M059J (cell line): Measurements from ENCODE around the gene CRISPLD2. TPM values are rescaled to one million over a fixed set of nuclear protein-coding genes. Genes with fewer than 3 reads are reported as not detected.

Experiments
- DNase-seq: peaks from one replicate; pipeline ENCODE4 v3.0.0-alpha.2; 2012; ENCODE audit warnings: low read depth
- total RNA-seq: library from RNA; depleted of rRNA; stranded (reverse); fragments of >200 nt; shearing (Covaris generic); gene quantifications from 2 replicates; pipeline ENCODE4 v1.2.3, GENCODE V29; 2014

The CRISPLD2 gene
- total RNA-seq, 1 experiment from 2014 or later: 37.3 TPM

DNA sequence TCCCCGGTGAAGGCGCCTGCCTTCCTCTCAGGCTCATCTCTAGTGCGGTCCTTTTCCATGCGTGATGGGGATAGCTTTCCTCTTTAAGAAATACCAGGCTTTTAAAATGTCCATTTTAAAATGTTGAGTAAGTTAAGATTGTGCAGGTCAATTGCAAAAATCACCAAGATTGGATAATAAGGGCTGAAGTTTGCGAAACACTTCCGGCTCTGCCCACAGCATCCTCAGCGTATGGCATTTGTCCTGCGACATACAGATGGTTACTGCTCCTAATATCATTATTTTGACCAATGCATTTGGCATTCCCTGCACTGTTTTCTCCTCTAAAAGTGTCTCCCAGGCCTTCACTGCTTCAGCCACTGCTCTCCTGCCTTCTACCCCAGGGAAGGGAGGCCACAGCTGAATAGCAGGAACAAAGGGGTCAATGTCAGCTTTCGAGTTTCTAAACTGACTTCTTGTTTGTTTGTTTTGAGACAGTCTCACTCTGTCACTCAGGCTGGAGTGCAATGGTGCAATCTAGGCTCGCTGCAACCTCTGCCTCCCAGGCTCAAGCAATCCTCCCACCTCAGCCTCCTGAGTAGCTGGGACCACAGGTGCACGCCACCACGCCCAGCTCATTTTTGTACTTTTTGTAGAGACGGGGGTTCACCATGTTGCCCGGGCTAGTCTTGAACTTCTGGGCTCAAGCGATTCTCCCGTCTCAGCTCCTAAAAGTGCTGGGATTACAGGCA lies 91.9 kb downstream of the CRISPLD2 start:
- DNase-seq: no peak

DNA sequence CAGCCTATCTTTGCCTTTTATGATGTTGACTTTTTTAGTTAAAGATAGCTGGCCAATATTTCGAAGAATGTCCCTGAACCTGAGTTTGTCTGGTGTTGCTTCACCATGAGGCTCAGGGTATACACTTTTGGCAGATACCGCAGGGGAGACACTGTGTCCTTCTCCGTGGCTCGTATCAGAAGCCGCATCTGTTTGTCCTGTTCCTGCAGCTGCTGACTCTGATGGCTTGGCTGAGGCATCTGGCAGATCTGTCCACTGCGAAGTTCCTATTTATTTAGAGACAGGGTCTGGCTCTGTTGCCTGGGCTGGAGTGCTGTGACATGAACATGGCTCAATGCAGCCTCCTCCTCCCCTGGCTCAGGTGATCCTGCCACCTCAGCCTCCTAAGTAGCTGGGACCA lies 93.5 kb downstream of the CRISPLD2 start:
- no peak for DNase-seq

DNA sequence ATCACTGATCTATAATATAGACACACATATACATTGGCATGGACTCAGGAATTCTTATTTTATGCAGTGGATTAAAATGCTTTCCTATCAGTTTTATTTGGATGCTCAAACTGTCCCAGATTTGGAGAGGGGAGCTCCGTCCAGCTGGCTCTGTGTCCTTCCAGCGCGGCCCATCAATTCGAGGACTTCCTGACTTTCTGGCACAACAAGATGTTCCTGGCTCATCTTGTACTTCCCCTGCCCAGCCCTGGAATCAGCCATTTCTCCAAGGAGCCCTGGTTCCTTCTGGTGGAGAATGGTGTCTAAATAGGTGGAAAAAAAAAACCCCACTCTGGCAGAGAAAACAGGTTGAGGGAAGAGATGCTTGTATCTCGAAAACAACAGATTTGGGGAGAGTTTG lies 94.5 kb downstream of the CRISPLD2 start:
- DNase-seq: no peak

DNA sequence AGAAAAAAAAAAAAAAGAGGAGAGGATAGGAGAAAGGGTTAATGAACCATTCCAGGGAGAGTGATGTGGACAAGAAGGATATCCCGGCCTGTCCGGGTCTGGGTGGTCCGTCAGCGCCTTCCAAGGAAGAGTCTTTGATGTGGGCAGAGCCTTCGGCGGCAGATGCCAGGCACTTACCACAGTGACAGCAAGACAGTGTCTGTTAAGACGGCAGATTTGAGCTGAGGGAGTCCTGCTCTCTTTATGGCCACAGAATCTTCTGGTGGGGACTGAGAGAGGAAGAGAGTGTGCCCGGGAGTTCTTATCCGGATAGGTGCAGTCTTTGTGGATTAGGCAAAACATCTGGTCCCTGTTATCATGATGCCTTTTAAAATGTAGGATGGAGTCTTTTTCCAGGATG lies 96.4 kb downstream of the CRISPLD2 start:
- DNase-seq: no peak

DNA sequence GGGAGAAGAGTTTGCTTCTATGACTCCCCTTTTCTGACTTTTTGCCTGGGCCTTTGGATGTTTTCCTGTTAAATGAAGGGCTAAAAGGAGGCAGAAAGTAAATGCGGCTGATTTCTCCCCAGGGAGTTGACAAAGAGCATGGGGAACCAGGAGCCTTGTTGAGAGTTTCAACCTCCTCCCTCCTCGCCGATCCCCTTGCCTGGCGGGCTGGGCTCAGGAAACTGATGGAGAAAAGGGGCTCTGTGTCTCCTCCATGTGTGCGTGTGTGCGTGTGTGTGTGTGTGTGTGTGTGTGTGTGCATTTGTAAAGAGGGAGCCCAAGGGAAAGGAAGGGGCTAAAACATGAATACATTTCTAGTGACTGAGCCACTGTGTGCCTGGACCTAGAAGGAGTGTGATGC lies 97.1 kb downstream of the CRISPLD2 start:
- no peak for DNase-seq

DNA sequence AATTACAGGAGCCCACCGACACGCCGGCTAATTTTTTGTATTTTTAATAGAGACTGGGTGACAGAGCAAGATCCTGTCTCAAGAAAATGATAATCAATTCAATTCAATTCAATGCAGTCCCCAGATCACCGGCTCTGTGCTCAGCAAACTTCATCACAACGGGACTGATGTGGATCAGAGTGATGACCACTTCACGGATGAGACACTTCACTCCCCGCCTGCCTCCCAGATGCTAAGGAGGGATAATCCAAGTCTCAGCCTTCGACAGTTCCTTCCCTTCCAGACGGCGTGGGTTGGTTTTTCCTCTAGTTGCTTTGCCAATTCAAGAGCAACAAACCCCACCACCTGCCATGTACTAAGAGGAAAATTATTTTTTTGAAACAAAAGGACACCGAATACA lies 97.7 kb downstream of the CRISPLD2 start:
- DNase-seq: no peak

DNA sequence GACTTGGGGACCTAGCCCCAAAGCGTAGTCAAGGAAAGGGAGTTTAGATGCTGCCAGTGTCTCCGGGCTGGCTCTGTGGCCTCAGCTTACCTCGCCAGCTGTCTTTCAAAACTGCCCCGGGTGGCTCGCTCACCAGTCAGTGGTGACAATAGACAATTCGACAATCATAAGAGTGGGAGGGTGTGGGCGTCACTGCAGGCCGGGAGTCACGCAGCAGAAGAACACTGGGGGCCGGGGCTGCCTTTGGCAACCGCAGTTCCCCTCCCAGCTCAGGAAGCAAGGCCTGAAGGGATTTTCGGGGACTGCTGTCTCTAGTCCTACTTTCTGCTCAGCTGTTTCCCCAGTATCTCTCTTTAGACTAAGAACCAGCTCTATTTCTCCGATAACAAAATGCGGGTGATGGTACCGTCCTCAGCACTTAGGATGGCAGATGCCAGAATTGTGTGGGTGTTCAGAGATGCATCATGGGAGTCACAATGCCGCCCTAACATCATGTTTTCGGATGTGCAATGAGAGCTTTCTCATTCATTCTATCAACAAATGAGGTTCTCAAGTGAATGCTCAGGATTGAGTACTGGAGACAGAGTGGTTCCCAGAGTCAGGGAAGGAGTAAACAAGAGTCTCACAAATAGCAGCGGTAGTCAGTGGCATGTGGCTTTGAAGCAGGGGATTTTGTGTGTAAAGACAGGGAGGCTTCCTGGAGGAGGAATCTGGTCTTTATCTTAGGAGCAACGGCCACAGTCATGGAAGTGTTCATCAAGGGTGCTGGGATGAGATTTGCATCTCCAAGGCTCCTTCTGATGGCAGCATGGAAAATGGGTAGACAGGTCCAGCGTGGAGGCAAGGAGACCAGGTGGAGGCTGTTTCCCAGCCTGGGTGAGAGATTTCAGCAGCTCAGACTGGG lies 98.5 kb downstream of the CRISPLD2 start:
- DNase-seq: no peak

DNA sequence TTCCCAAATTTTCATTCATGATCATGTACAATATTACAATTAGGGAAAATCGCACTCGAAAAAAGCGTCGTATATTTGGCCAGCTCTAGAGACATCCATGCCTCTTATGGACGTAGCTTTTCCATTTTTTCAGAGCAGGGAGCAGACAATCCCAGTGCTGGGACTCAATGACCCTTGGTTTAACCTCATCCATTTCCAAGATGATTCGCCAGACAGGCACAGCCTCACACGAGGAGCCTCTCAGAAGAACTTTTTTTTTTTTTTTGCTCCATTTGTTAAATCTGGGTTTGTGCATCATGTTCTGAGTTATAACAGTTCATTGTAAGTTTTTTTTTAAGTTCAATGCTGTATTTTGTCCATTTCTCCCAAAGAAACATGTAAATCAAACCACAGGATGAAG lies 99.5 kb downstream of the CRISPLD2 start:
- DNase-seq: peak; percentile 23

DNA sequence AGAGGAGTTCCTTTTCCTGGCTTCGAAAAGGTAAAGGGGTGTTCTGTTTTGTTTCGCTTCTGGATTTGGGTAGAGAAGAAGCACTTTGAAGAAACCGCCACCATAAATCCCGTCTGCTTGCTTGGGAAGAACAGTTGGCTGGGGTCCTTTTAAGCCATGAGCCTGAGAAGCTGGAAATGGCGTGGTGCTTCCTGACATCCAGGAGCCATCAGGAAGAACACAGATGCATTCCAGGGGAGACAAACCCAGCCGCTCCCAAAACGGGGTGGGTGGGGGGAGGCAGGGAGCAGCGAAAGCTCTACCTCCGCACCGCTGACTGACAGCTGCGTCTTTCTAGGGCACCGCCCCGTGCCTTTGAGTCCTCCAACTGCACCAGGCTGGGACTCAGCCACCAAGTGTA lies 99.9 kb downstream of the CRISPLD2 start:
- no peak for DNase-seq

DNA sequence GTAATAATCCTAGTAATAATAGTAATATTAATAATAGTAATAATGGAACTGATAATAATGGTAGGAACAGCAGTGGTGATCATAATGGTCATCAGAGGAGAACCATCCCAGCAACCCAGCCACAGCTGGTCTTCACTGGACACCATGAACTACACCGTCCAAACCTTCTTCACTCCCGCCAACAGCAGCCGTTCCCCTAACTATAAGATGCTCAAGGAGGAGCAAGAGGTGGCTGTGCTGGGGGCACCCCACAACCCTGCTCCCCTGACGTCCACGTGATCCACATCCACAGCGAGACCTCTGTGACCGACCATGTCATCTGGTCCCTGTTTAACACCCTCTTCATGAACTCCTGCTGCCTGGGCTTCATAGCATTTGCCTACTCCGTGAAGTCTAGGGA lies 100.5 kb downstream of the CRISPLD2 start:
- DNase-seq: no peak

DNA sequence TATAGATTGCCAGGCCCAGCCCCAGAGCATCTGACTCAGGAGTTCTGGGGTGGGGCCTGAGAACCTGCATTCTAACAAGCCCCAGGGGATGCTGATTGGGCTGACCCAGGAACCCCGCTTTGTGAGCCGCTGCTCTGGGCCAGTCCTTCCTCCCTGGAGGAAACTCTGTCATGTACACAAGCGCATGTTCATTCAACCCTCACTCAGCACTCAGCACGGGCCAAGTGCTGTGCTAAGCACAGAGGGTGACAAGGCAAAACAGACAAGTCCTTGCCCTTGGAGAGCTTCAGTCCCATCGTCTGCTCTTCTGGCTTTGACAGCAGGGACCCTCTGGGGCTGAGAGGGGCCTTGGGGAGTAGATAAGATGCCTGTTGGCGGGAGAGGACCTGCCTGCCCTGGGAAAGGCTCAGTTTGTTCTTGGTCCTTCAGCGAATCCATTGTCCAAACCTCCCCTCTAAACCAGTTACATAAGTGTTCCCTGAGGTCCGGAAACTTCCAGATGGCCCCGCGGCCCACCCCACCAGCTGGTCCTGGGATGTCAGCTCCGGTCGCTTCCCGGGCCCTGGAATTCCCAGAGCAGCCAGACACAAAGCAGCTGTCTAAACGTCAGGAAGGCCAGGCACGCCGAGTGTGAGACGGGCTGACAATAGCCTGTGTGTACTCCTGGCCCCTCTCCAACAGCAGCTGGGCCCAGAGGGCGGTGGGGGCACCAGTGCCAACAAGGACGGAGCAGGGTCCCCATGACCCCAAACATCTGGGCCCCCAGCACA lies 102.8 kb downstream of the CRISPLD2 start:
- DNase-seq: no peak

DNA sequence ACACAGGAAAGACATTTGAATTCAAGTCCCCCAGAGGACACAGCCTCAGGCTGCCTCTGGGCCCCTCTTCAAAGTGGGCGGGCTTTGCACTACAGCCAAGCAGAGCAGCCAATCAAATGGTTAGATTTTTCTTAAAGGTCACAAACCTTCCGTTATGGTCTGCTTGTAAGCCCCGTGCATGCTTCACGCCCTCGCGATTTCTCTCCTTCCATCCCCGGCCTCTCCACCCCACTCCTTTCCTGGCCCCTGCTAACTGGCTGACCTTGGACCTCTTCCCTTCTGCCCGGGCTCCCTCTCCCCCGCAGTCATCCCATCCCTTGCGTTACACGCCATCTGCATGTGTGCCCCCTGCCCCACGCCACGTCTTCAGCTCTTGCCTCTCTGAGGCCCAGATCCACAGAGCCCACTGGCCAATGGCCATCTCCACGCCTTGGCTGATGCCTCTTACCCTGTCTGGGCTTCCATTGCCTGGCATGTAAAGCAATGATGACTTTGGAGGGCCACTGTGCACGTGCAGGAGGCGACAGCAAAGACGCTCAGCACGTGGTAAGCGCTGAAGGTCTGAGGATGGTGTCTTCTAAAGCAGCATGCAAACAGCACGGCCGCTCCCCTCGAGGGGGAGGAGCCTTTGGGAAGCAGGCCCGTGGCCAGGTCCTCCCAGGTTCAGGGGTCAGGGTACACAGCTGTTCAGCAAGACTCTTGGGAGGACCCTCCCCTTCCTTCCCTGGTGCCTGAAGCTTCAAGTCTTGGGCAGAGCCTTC lies 104.7 kb downstream of the CRISPLD2 start:
- no peak for DNase-seq

DNA sequence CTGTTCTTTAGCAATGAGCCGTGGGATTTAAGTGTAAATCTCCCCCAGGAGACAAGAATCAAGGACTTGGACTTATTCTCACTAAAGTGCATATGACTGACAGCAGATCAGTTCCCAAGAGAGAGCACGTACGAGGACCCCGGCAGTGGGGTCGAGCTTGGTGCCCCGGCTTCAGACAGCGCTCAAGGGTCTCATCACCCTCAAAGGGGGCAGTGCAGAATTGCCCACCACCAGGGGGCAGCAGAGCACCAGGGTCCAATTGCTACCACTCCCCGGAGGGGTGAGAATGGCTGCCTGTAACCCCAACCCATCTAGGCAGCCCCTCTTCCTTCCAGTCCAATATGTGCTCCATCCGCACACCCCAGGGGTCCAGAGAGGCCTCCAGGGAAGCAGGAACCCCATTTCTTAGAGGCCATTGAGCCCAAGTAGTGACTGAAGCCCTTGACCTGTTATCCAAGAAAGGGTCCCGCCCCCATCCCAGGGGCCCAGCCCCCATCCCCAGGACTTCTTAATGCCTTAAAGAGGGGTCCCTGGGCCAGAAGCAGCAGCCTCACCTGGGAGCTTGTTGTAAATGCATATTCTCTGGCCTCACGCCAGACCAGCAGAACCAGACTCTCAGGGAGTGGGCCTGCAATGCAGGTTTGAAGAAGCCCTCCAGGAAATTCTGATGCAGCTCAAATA lies 105.4 kb downstream of the CRISPLD2 start:
- DNase-seq: no peak

DNA sequence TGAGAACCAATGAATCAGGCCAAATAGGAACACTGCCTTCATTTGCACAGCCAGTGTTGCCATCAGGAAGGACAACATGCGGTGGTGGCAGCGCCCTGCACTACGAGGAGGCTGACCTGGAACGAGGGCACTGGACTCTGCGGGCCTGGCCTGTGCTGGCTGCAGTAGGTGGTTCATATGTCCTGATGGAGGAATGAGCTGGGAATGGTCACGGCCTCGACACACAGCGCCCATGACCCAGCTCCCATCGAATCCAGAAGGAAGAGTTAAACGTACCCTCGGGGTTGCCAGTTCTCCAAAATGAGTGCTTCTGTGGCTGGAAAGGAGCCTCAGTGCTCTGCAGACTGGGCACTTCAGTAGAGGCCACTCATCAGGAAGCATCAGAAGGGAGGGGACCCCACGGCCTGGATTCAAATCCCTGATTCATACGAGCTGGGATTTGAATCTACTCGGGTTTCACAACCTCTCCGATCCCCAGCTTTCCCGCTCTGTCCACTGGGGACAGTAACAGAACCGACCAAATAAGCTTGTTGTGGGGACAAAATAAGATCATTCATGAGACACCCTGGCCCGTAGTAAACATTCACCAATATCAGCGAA lies 106.1 kb downstream of the CRISPLD2 start:
- no peak for DNase-seq

DNA sequence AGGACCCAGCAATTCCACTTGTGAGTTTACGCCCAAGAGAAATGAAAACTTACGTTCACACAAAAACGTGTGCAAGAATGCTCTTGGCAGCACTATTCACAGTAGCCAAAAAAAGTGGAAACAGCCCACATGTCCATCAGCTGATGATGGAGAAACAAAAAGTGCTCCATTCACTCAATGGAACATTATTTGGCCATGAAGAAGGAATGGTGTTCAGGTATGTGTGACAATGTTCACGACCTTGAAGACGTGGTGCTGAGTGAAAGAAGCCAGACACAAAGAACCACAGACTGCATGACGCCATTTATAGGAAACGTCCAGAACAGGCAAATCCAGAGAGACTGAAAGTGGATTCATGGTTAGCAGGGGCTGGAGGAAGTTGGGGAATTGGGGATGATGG lies 106.7 kb downstream of the CRISPLD2 start:
- no peak for DNase-seq

DNA sequence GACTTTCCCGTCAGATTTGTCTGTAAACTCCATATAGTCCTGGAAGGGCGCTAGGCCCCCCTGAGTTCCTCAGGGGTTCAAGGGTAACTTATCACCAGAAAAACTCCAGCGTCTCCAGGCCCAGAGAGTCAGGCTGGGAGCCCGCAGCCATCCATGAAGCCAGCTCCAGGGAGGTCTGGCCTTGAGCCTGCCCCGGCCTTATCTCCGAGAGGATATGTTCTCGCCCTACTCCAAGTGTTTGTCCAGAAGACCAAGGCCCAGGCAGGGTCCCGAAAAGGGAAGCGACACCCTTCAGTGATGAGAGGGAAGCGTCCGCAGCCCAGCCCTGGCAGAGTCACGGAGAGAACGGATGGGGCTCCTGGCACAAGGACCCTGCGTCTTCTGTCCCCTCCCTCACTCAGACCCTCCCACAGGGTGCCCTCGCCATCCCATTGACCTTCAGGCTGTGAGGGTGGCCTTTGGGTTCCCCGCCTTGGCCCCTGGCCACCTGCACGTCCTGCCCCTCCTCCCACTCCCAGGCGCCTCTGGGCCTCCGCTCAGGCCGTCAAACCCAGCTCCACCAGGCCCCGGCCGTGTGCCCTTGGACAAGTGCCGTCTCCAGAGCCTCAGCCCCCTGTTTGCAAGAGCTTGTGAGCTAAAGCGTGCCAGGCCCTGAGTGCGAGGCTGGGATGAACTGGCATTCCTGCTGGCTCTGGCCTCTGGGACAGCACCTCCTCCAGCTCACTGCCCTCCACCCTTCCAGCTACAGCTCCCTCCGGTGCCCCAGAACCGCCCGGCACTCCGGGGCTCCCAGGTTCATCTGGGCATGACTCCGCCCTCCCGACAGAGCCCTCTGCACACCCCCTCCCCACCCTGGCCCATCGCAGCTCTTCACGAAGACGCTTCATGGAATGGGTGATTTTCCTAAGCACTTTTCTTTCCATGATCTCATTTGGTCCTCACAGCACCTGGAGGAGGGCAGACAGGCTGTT lies 108.1 kb downstream of the CRISPLD2 start:
- no peak for DNase-seq

DNA sequence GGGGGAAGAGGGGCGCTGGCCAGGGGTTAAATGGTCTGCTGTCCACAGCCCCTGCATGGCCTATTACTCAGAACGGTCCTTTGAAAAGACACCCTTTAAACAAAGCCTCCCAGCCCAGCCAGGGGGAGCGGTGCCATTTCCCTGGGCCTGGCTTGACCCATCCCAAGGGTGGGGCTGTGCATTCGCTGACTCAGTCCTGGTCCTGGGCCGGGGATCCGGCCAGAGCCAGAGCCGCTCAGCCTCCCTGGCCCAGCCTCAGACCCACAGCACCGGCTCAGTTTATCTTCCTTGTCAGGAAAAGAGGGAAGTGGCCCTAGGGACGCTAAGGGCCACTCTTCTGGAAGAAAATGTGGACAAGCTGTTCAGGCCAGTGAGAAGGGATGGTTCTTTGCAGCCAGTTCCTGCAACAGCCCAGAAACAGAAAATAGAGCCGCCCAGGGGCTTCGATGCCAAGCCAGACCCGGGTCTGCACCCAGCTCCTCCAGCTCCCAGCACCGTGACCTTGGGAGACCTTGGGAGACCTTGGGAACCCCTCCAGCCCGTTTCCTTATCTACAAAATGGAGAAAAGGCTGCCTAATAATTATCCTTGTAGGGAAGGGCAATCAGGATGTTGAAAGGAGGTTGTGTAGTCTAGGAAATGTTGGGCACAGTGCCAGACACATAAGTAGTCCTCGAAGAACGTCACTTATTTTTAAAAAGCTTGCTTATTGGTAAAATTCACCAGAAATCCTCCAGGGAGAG lies 109.1 kb downstream of the CRISPLD2 start:
- DNase-seq: peak; percentile 16

DNA sequence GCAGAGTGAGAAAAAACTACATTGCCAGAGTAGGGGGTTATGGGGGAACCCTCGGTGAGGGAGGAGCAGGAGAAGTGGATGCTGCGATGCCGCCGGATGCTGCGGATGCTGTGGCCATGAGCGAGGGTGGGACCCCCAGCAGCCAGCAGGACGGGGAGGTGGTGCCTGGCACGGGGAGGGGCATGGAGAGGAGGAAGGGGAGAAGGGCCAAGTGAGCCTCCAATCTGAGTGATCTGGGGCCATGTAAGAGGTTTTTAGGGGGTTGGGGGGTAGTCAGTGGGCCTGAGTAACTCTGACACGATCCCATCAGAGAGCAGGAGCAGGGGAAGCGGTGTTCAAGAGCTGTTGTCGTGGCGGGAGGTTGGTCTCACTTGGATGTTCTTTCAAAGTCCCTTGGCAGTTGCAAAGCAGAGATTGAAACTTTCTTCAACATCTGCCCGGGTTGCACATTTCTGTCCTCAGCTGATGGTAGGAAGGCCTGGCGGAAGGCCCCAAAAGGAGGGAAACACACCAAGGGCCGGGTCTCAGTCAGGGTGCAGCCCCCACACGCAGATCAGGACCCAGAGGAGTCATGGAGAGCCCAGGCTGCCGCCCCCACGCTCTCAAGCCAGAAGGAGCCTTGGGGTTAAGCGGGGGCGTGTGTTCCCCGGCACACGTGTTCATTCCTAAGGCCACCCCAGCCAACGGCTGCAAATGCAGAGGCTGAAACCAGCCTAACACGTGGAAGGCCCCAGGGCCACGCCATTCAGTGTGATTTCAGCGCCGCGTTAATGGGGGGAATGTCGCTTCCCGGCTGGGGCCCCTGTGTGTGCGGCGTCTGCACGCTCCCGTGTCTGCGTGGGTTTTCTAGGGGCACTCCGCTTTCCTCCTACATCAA lies 109.9 kb downstream of the CRISPLD2 start:
- no peak for DNase-seq
